VCaP (cell line): ENCODE results near the gene ZHX3.
A peak's percentile ranks its signal among the peaks of the same experiment; 100 is the strongest.

Experiments used
- H3K27ac ChIP-seq: fragments of 450-650 bp; 2 replicates; pipeline ENCODE4 v1.5.1; 2017
- TF ChIP-seq, protein P1 (sequence below): fragments of 450-650 bp; conservative IDR thresholded peaks from 2 replicates; pipeline ENCODE4 v1.5.1; 2017; ENCODE audit warnings: mild to moderate bottlenecking, moderate library complexity

Gene ZHX3

GRCh38 chr20:41260734-41261220, 56.8 kb downstream of the ZHX3 start:
- H3K27ac ChIP-seq: no peak overlapping the region
- TF ChIP-seq, protein P1, sequence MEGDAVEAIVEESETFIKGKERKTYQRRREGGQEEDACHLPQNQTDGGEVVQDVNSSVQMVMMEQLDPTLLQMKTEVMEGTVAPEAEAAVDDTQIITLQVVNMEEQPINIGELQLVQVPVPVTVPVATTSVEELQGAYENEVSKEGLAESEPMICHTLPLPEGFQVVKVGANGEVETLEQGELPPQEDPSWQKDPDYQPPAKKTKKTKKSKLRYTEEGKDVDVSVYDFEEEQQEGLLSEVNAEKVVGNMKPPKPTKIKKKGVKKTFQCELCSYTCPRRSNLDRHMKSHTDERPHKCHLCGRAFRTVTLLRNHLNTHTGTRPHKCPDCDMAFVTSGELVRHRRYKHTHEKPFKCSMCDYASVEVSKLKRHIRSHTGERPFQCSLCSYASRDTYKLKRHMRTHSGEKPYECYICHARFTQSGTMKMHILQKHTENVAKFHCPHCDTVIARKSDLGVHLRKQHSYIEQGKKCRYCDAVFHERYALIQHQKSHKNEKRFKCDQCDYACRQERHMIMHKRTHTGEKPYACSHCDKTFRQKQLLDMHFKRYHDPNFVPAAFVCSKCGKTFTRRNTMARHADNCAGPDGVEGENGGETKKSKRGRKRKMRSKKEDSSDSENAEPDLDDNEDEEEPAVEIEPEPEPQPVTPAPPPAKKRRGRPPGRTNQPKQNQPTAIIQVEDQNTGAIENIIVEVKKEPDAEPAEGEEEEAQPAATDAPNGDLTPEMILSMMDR: no peak

- H3K27ac ChIP-seq: no peak overlapping the region
- TF ChIP-seq, protein P1: no peak
Measured at GRCh38 chr20:41259309-41259708, 58.2 kb downstream of the ZHX3 start.

DNA sequence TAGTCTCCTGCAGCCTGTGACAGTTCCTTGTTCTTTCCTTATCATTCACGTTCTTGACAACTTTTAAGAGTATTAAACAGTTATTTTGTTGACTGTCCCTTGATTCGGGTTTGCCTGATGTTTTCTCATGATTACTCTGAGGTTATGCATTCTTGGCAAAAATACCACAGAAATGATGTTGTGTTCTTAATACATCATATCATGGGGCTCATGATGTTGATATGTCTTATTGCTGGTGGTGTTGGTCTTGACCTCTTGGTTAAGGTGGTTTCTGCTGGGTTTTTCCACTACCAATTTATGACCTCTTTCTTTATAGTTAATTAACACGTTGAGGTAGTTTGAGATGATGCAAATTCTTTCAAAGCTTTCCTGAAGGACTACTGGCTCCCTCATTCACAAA, 59.1 kb downstream of the ZHX3 start:
- TF ChIP-seq, protein P1: no peak
- no peak overlapping the region for H3K27ac ChIP-seq

GRCh38 chr20:41256516-41256915, 61.0 kb downstream of the ZHX3 start:
- no peak overlapping the region for H3K27ac ChIP-seq
- TF ChIP-seq, protein P1: no peak

DNA sequence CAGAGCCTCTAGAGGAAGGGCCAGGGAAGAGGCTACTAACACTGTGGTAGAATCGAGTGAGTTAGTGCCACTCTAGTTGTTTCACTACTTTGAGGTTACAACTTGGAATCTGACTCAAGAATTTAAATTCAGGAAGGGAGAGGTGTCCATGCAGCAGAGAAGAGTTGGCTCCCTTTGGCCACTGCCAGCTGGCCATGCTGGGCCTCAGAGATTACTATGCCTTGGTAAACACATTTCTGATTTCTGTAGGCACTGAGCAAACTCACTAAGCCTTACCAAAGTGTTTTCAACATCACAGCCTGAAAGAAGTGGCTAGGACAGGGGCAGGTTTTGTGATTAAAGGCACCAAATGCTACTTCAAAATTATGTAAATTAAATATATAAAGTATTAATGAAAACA, 61.9 kb downstream of the ZHX3 start:
- no peak overlapping the region for H3K27ac ChIP-seq
- TF ChIP-seq, protein P1: no peak

DNA sequence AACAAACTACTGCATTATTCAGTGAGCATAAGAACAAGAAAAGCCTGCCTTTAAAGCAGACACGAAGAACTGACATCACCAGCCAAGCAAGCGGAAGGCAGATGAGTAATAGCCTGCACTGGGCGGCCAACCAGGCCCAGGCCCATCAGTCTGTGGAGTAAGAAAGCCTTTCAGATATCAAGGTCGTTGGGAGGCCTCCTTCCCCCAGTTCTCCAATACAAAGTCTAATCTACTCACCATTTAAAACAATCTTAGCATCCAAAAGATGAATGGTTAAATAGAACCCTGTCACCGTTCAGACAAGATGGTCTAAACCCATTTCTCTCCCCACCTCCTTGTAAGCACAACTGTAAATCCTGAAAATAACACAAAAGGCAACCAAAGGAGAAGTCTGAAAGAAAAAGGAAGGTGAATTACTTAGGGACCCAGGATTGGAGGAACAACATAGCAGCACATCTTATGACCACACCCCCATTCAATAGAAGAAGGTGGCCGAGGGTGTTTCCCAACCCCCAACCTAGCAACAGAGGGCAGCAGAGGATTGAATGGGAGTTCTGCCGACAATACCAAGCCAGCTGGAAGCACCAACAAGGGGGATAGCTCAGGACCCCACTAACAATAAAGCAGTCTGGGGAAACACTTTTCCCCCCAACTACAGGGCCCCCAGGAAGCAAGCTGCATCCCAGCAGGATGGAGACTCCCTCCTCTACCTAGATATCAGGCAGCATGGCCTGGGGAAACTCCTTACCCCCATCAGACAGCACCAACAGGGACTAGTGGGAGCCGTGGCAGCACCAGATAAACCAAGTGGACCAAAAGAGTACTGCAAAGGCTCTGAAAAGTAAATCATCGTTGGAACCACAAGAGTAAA, 67.9 kb downstream of the ZHX3 start:
- TF ChIP-seq, protein P1: peak; percentile 25
- peak overlapping the region; percentile 70 for H3K27ac ChIP-seq

DNA sequence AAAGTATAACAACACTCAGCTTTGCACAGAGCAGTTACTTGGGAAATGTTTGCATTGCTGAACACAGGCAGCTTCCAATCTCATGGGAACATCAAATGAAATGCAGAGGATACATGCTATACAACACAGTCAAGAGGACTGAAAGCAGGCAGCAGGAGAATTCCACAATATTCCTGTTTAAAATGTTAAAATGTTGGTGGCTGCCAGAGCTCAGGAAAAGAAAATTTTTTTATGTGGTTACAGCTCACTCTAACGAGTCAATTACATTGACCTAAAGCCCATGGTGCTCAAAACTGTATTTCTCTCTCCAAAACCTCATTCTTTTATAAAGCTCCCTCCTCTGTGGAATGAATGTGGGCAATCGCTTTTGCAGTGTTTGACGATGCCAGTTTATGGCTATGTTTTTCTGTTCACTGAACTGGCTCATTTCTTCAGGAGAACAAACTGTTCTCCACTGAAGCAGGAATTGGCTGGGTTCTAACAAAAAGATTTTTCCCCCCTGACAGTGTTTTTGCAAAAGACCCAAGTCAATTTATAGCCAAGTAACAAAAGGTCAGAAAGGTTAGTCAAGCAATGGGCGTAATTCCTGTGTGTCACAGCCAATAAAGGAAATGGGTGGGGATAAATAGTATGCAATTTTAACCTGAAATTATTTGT, 69.0 kb downstream of the ZHX3 start:
- TF ChIP-seq, protein P1: no peak
- peak overlapping the region; percentile 70 for H3K27ac ChIP-seq
